Transverse colon (tissue), 4 donors: Measurements from ENCODE around the gene DAB2IP.

Experiments used
- EP300 ChIP-seq: sonication (generic); formaldehyde crosslinking; IDR thresholded peaks from one replicate; pipeline ENCODE4 v1.6.1; 2017; ENCODE audit warnings: antibody characterized with exemption, low read depth
- POLR2A ChIP-seq: fragments of 450-650 bp; IDR thresholded peaks from one replicate; pipeline ENCODE4 v1.6.1; 2016; ENCODE audit warnings: antibody characterized with exemption, mild to moderate bottlenecking, moderate library complexity
- POLR2AphosphoS5 ChIP-seq, 3 donors: sonication (generic); formaldehyde crosslinking; IDR thresholded peaks; one replicate each; pipeline ENCODE4 v1.6.1; 2016; ENCODE audit warnings: antibody characterized with exemption in 3 of 3
- TF ChIP-seq, protein P1 (sequence below), 5 experiments: fragments of 200-600 bp in 3 of 5; fragments of 450-650 bp in 2 of 5; sonication (generic) in 3 of 5; IDR thresholded peaks; 1 replicate in 2 of 5; 2 replicates in 3 of 5; pipeline ENCODE4 v1.5.1; 2016 to 2017; ENCODE audit warnings: antibody characterized with exemption in 5 of 5, inconsistent platforms in 3 of 5, mild to moderate bottlenecking in 2 of 5, moderate library complexity in 1 of 5

DNA sequence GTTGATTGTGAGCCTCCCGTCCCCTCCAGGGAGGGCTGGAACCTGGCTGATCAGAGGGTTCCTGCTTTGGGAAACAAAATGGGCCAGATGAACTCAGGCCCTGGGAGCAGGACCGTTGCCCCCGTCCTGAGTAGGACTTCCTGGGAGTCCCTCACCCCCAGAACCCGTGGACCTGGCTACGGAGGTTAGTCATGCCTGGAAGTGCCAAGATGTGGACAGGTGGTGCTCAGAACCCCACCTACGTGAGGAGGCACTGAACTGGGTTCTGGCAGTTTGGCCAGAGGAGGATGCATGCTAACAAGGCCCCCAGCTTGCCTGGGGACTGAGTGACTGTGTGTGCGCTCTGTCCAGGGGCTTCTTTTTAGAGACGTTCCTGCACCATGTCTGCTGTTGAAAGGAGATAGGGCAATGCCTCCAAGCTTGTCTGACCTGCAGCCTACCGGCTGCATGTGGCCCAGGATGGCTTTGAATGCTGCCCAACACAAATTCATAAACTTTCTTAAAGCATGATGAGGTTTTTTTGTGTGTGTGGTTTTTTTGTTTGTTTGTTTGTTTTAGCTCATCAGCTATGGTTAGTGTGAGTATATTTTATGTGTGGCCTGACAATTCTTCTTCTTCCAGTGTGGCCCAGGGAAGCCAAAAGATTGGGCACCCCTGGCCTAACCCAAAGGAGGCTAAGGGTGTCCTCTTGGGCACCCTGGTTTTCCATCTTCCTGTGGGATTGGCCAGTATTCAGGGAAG is 1.8 kb upstream of the DAB2IP start:
- TF ChIP-seq, protein P1, sequence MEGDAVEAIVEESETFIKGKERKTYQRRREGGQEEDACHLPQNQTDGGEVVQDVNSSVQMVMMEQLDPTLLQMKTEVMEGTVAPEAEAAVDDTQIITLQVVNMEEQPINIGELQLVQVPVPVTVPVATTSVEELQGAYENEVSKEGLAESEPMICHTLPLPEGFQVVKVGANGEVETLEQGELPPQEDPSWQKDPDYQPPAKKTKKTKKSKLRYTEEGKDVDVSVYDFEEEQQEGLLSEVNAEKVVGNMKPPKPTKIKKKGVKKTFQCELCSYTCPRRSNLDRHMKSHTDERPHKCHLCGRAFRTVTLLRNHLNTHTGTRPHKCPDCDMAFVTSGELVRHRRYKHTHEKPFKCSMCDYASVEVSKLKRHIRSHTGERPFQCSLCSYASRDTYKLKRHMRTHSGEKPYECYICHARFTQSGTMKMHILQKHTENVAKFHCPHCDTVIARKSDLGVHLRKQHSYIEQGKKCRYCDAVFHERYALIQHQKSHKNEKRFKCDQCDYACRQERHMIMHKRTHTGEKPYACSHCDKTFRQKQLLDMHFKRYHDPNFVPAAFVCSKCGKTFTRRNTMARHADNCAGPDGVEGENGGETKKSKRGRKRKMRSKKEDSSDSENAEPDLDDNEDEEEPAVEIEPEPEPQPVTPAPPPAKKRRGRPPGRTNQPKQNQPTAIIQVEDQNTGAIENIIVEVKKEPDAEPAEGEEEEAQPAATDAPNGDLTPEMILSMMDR (IDR thresholded peaks at IDR 0.05) = no peak
- TF ChIP-seq EP300 = no peak
- TF ChIP-seq POLR2AphosphoS5 (IDR thresholded peaks at IDR 0.05) = no peak
- TF ChIP-seq POLR2A = no peak
